HL-60 (cell line): Measurements from ENCODE around the gene GABARAP.

Source experiments
- POLR2AphosphoS5 ChIP-seq: IDR thresholded peaks from 2 replicates; pipeline ENCODE4 v1.6.1; 2012; ENCODE audit warnings: low read depth
- TF ChIP-seq, protein P1 (sequence below): IDR thresholded peaks from one replicate; pipeline ENCODE4 v1.5.1; 2011; ENCODE audit warnings: low read length, control low read depth, inconsistent platforms; ENCODE audit not compliant: insufficient read depth

GRCh38 chr17:7281074-7281952 is 39.1 kb upstream of the GABARAP start, which contains the start of gene SLC2A4:
- TF ChIP-seq, protein P1, sequence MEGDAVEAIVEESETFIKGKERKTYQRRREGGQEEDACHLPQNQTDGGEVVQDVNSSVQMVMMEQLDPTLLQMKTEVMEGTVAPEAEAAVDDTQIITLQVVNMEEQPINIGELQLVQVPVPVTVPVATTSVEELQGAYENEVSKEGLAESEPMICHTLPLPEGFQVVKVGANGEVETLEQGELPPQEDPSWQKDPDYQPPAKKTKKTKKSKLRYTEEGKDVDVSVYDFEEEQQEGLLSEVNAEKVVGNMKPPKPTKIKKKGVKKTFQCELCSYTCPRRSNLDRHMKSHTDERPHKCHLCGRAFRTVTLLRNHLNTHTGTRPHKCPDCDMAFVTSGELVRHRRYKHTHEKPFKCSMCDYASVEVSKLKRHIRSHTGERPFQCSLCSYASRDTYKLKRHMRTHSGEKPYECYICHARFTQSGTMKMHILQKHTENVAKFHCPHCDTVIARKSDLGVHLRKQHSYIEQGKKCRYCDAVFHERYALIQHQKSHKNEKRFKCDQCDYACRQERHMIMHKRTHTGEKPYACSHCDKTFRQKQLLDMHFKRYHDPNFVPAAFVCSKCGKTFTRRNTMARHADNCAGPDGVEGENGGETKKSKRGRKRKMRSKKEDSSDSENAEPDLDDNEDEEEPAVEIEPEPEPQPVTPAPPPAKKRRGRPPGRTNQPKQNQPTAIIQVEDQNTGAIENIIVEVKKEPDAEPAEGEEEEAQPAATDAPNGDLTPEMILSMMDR, result no peak
- TF ChIP-seq POLR2AphosphoS5, result no peak
